HAP-1 (cell line): ENCODE data around the gene NOPCHAP1.
"Not testable (repeated sequence)": the region's sequence is repeated elsewhere in the genome, so short reads cannot be mapped to it uniquely, and the experiment has no call there.

Experiments
- DNase-seq, 2 experiments: peaks; one replicate each; pipeline ENCODE4 v3.0.0-alpha.2; 2016 to 2020; ENCODE audit warnings: low spot score in 2 of 2
- H3K27me3 ChIP-seq: fragments of 250-450 bp; sonication (Bioruptor Pico); 2 replicates; pipeline ENCODE4 v1.5.1; 2020; ENCODE audit warnings: low read depth, mild to moderate bottlenecking, moderate library complexity
- H3K36me3 ChIP-seq: fragments of 250-450 bp; sonication (Bioruptor Pico); replicated peaks from 2 replicates; pipeline ENCODE4 v1.5.1; 2020; ENCODE audit warnings: mild to moderate bottlenecking
- H3K4me1 ChIP-seq: fragments of 250-450 bp; sonication (Bioruptor Pico); 2 replicates; pipeline ENCODE4 v1.5.1; 2020; ENCODE audit warnings: mild to moderate bottlenecking
- H3K4me3 ChIP-seq: fragments of 250-450 bp; sonication (Bioruptor Pico); 2 replicates; pipeline ENCODE4 v1.5.1; 2020; ENCODE audit warnings: mild to moderate bottlenecking, moderate library complexity
- H3K9me3 ChIP-seq: fragments of 250-450 bp; sonication (Bioruptor Pico); 2 replicates; pipeline ENCODE4 v1.5.1; 2020; ENCODE audit warnings: mild to moderate bottlenecking, moderate library complexity
- in situ Hi-C: fragments of 300-500 bp; cut with MboI; formaldehyde crosslinking; loops from 3 replicates; pipeline ENCODE4 v1.14.3; 2020; ENCODE audit warnings: low sequenced_read_pairs, inconsistent platforms, mixed read lengths

The NOPCHAP1 gene

GRCh38 chr12:104986022-104986941 lies at the start of gene NOPCHAP1:
Gene NOPCHAP1, plus strand, starts transcription at chr12:104986316. Its CDS starts 37 bp downstream, at chr12:104986353.
- DNase-seq: peak; percentile 92 to 98
- in situ Hi-C loops: no loop called here
- peak within 1 kb of the TSS; percentile 75 for H3K4me3 ChIP-seq
- H3K27me3 ChIP-seq: no peaks in the 10 kb centered on the region
- peaks cover 12% of the 10 kb centered on the region for H3K4me1 ChIP-seq
- H3K36me3 ChIP-seq: peaks cover 28% of the 10 kb centered on the region
- no peaks in the 10 kb centered on the region for H3K9me3 ChIP-seq

- no peaks in the 10 kb centered on the region for H3K27me3 ChIP-seq
- H3K4me3 ChIP-seq: no peak overlapping the region
- DNase-seq: no peak
- in situ Hi-C loops: no loop called here
- no peaks in the 10 kb centered on the region for H3K36me3 ChIP-seq
- peaks cover 7% of the 10 kb centered on the region for H3K4me1 ChIP-seq
- H3K9me3 ChIP-seq: peaks cover 5% of the 10 kb centered on the region; the same call in 1 of the 2 replicates
Observed at GRCh38 chr12:104938371-104938770, 47.7 kb upstream of the NOPCHAP1 start.

DNA sequence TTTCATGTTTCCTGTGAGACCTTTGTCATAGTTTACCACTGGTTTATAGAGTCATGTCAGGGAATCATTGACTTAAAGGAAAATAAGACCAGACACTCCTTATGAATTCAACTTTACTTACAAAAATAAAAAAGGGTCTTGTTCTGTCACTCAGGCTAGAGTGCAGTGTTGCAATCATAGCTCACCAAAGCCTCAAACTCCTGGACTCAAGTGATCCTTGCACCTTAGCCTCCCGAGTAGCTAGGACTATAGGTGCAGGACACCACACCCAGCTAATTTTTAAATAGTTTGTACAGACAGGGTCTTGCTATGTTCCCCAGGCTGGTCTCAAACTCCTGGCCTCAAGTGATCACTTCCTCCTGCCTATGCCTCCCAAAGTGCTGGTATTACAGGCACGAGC lies 47.0 kb upstream of the NOPCHAP1 start:
- in situ Hi-C loops: no loop called here
- H3K27me3 ChIP-seq: no peaks in the 10 kb centered on the region
- H3K36me3 ChIP-seq: no peaks in the 10 kb centered on the region
- H3K9me3 ChIP-seq: peaks cover 5% of the 10 kb centered on the region; the same call in 1 of the 2 replicates
- peaks cover 4% of the 10 kb centered on the region for H3K4me1 ChIP-seq
- no peak overlapping the region for H3K4me3 ChIP-seq
- DNase-seq: no peak

- no peak for DNase-seq
- H3K36me3 ChIP-seq: no peaks in the 10 kb centered on the region
- H3K4me3 ChIP-seq: no peak overlapping the region
- in situ Hi-C loops: no loop called here
- no peaks in the 10 kb centered on the region for H3K27me3 ChIP-seq
- peaks cover 5% of the 10 kb centered on the region; the same call in 1 of the 2 replicates for H3K9me3 ChIP-seq
- H3K4me1 ChIP-seq: peaks cover 4% of the 10 kb centered on the region
Observed at GRCh38 chr12:104941454-104941853, 44.7 kb upstream of the NOPCHAP1 start.

DNA sequence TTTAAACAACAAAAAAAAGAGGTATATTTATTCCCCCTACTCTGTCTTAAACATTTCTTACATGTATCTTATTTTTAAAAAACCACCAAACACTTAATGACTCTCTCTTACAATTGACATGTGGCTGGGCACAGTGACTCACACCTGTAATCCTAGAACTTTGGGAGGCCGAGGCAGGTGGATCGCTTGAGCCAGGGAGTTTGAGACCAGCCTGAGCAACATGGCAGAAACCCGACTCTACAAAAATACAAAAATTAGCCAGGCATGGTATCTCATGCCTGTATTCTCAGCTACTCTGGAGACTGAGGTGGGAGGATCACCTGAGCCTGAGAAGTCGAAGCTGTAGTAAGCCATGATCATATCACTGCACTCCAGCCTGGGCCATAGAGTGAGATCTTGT lies 44.0 kb upstream of the NOPCHAP1 start:
- no peaks in the 10 kb centered on the region for H3K27me3 ChIP-seq
- in situ Hi-C loops: no loop called here
- peaks cover 5% of the 10 kb centered on the region; the same call in 1 of the 2 replicates for H3K9me3 ChIP-seq
- peaks cover 4% of the 10 kb centered on the region for H3K4me1 ChIP-seq
- no peaks in the 10 kb centered on the region for H3K36me3 ChIP-seq
- no peak overlapping the region for H3K4me3 ChIP-seq
- no peak for DNase-seq

- H3K36me3 ChIP-seq, H3K9me3 ChIP-seq, DNase-seq, H3K27me3 ChIP-seq, in situ Hi-C loops, H3K4me1 ChIP-seq, H3K4me3 ChIP-seq: not testable (repeated sequence)
Observed at GRCh38 chr12:104943401-104943800, 42.7 kb upstream of the NOPCHAP1 start.

DNA sequence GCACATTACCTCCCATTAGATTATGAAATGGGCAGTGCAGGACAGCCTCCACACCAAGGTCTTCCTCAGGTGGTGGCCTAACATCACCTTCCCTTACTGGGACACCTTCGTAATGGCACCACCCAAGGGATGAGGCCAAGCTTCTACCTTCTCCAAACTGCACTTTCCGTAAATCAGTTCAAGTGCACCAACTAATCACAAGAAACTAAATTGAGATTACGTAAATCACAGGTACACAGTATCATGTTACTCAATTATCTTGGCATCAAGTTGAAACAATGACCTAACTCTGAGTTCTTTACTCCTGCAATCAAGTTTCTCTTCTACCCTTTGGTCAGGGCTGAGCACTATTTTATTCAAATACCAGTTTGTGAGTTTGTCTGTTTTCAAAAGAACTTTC lies 41.9 kb upstream of the NOPCHAP1 start:
- no peak overlapping the region for H3K4me3 ChIP-seq
- peaks cover 4% of the 10 kb centered on the region for H3K4me1 ChIP-seq
- in situ Hi-C loops: no loop called here
- H3K27me3 ChIP-seq: no peaks in the 10 kb centered on the region; the same call in 1 of the 2 replicates
- no peak for DNase-seq
- H3K9me3 ChIP-seq: peaks cover 5% of the 10 kb centered on the region; the same call in 1 of the 2 replicates
- H3K36me3 ChIP-seq: no peaks in the 10 kb centered on the region

DNA sequence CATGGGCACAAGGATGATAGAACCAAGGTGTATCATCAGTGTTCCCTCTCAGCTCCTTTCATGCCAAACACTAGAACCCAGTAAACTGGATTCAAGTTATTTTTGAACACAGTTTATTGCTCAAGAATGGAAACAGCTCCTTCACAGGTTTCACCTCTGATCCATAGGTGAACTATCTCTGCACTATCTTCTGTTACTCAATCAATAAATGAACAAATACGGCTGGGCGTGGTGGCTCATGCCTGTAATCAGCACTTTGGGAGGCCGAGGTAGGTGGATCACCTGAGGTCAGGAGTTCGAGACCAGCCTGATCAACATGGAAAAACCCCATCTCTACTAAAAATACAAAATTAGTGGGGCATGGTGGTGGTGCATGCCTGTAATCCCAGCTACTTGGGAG lies 37.4 kb upstream of the NOPCHAP1 start:
- in situ Hi-C loops: not testable (repeated sequence)

DNA sequence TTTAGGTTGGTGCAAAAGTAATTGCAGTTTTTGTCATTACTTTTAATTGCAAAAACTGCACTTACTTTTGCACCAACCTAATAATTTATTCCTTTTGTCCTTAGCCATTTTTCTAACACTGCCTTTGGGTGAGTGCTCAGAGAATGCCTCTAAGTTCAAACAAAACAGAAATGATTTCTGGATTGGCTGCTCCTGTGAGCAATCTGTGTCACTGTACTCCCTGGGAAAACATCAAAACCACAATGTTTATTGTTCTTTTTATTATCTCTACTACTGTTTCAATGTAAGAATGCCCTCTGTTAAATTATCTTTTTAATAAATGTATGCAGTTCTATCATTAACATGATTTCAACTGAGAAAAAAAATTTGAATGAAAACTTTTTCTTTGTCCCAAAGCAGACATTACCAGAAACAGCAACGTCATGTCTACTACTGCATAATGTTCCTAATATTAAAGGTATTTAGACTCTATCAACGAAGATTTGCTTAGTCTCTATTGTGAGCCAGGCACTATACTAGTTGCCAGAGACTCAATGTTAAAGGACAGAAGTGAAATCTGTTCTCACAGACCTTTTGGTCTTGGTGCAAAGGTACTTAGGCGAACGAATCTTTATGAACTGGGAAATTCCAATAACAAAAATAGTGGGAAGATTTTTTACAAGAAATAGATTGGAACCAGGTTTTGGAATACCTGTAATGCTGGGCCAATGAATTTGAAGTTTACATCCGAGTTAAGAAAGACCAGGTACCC lies 34.2 kb upstream of the NOPCHAP1 start:
- no peaks in the 10 kb centered on the region; the same call in 1 of the 2 replicates for H3K27me3 ChIP-seq
- DNase-seq: no peak
- in situ Hi-C loops: no loop called here
- no peak overlapping the region for H3K4me3 ChIP-seq
- peaks cover 1% of the 10 kb centered on the region for H3K4me1 ChIP-seq
- H3K9me3 ChIP-seq: no peaks in the 10 kb centered on the region
- no peaks in the 10 kb centered on the region for H3K36me3 ChIP-seq

More for the DNA sequence above, 37.4 kb upstream of the NOPCHAP1 start:
- H3K9me3 ChIP-seq, H3K4me3 ChIP-seq, DNase-seq, H3K27me3 ChIP-seq, H3K36me3 ChIP-seq, H3K4me1 ChIP-seq: not testable (repeated sequence)

GRCh38 chr12:104952816-104953215 lies 33.3 kb upstream of the NOPCHAP1 start:
- no peak for DNase-seq
- in situ Hi-C loops: no loop called here
- Histone ChIP-seq H3K36me3 (no peaks in the 10 kb centered on the region), H3K4me1 (peaks cover 5% of the 10 kb centered on the region), H3K27me3 (no peaks in the 10 kb centered on the region), H3K9me3 (no peaks in the 10 kb centered on the region), H3K4me3 (no peak overlapping the region)

DNA sequence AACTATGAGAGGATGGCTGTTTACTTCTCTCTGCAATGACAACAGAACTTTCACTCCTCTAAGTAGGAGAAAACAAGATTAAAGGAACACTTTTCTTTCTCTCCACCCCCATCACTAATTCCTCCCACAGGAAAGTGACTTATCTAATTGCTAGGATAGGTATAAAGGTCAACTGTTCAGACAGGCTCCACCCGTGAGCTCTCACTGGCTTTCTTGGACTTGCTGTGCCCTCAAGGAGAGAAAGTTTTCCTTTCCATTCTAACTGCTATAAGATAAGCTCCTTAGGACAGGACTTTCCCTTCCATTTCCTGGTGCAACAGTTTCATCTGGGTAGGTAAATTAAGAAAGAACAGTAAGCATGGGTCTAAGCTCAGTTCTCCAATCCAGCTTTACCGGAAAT lies 32.8 kb upstream of the NOPCHAP1 start:
- no peaks in the 10 kb centered on the region for H3K9me3 ChIP-seq
- peaks cover 5% of the 10 kb centered on the region for H3K4me1 ChIP-seq
- H3K27me3 ChIP-seq: no peaks in the 10 kb centered on the region
- in situ Hi-C loops: no loop called here
- no peak for DNase-seq
- H3K36me3 ChIP-seq: no peaks in the 10 kb centered on the region
- H3K4me3 ChIP-seq: no peak overlapping the region

GRCh38 chr12:104955703-104956102 lies 30.4 kb upstream of the NOPCHAP1 start:
- Histone ChIP-seq H3K36me3 (no peaks in the 10 kb centered on the region), H3K4me3 (no peak overlapping the region), H3K9me3 (no peaks in the 10 kb centered on the region), H3K4me1 (peaks cover 12% of the 10 kb centered on the region), H3K27me3 (no peaks in the 10 kb centered on the region)
- in situ Hi-C loops: no loop called here
- no peak for DNase-seq

- Histone ChIP-seq H3K4me1 (peaks cover 12% of the 10 kb centered on the region), H3K36me3 (no peaks in the 10 kb centered on the region), H3K4me3 (peak overlapping the region; percentile 75), H3K9me3 (no peaks in the 10 kb centered on the region), H3K27me3 (no peaks in the 10 kb centered on the region)
- in situ Hi-C loops: no loop called here
- DNase-seq: no peak
Observed at GRCh38 chr12:104956870-104957718, 29.0 kb upstream of the NOPCHAP1 start.
